Stomach (tissue), 4 donors: ENCODE results near the gene KRTAP5-2.

ENCODE experiments used
- EP300 ChIP-seq: sonication (generic); formaldehyde crosslinking; IDR thresholded peaks from one replicate; pipeline ENCODE4 v1.6.1; 2017; ENCODE audit warnings: antibody characterized with exemption
- POLR2A ChIP-seq, 4 donors: fragments of 450-650 bp; IDR thresholded peaks; one replicate each; pipeline ENCODE4 v1.6.1; 2016; ENCODE audit warnings: antibody characterized with exemption in 4 of 4, control low read depth in 2 of 4, mild to moderate bottlenecking in 1 of 4, moderate library complexity in 1 of 4
- POLR2AphosphoS5 ChIP-seq, 3 donors: sonication (generic); formaldehyde crosslinking; IDR thresholded peaks; one replicate each; pipeline ENCODE4 v1.6.1; 2016; ENCODE audit warnings: antibody characterized with exemption in 3 of 3
- TF ChIP-seq, protein P1 (sequence below), 7 experiments: fragments of 450-650 bp in 4 of 7; fragments of 200-600 bp in 3 of 7; sonication (generic) in 3 of 7; IDR thresholded peaks; one replicate each; pipeline ENCODE4 v1.5.1; 2016 to 2019; ENCODE audit warnings: antibody characterized with exemption in 7 of 7, control low read depth in 2 of 7, mild to moderate bottlenecking in 1 of 7

DNA sequence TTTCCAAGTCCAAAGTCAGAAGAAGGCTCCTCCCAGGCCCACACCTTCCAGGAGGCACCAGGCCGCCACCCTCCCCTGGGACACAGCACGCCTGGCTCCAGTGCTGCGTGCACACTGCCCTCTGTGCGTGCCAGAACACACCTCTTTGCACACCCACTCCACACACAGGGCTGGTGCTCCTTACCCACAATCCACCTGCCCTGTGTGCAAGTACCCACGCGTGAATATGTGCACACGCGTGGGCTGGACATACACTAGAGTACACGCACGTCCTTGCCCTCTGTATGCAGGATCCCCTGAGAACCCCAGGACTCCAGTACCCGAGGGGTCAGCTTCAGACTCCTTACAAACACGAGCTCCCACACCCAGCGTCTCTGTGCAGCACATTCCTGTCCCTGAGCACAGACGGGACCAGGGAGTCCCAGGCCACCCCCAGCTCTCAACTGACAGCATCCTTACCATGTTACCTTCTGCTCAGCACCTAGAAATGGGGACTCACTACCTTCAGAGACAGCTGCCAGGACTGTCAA, 28.8 kb downstream of the KRTAP5-2 start:
- TF ChIP-seq, protein P1, sequence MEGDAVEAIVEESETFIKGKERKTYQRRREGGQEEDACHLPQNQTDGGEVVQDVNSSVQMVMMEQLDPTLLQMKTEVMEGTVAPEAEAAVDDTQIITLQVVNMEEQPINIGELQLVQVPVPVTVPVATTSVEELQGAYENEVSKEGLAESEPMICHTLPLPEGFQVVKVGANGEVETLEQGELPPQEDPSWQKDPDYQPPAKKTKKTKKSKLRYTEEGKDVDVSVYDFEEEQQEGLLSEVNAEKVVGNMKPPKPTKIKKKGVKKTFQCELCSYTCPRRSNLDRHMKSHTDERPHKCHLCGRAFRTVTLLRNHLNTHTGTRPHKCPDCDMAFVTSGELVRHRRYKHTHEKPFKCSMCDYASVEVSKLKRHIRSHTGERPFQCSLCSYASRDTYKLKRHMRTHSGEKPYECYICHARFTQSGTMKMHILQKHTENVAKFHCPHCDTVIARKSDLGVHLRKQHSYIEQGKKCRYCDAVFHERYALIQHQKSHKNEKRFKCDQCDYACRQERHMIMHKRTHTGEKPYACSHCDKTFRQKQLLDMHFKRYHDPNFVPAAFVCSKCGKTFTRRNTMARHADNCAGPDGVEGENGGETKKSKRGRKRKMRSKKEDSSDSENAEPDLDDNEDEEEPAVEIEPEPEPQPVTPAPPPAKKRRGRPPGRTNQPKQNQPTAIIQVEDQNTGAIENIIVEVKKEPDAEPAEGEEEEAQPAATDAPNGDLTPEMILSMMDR (IDR thresholded peaks at IDR 0.05) = no peak
- TF ChIP-seq POLR2A (IDR thresholded peaks at IDR 0.05) = no peak
- TF ChIP-seq POLR2AphosphoS5 (IDR thresholded peaks at IDR 0.05) = no peak
- TF ChIP-seq EP300 = no peak
